ACHN (cell line): Measurements from ENCODE around the gene ATP6V0D1.
"Not testable (repeated sequence)": the region's sequence is repeated elsewhere in the genome, so short reads cannot be mapped to it uniquely, and the experiment has no call there.

ENCODE experiments used
- DNase-seq: peaks from one replicate; pipeline ENCODE4 v3.0.0-alpha.2; 2015
- in situ Hi-C: cut with HindIII; loops from 2 replicates; pipeline ENCODE4 v1.10.0; 2017; ENCODE audit warnings: low sequenced_read_pairs, low pct_ligation_motif_present, low pct_unique_long_range_greater_than_20kb

ATP6V0D1 gene

GRCh38 chr16:67480833-67481560 is at the start of gene ATP6V0D1:
Gene ATP6V0D1, minus strand, starts transcription at chr16:67481157. Its CDS starts 71 bp downstream, at chr16:67481086.
- DNase-seq: peak; percentile 99
- in situ Hi-C loops: no loop called here

DNA sequence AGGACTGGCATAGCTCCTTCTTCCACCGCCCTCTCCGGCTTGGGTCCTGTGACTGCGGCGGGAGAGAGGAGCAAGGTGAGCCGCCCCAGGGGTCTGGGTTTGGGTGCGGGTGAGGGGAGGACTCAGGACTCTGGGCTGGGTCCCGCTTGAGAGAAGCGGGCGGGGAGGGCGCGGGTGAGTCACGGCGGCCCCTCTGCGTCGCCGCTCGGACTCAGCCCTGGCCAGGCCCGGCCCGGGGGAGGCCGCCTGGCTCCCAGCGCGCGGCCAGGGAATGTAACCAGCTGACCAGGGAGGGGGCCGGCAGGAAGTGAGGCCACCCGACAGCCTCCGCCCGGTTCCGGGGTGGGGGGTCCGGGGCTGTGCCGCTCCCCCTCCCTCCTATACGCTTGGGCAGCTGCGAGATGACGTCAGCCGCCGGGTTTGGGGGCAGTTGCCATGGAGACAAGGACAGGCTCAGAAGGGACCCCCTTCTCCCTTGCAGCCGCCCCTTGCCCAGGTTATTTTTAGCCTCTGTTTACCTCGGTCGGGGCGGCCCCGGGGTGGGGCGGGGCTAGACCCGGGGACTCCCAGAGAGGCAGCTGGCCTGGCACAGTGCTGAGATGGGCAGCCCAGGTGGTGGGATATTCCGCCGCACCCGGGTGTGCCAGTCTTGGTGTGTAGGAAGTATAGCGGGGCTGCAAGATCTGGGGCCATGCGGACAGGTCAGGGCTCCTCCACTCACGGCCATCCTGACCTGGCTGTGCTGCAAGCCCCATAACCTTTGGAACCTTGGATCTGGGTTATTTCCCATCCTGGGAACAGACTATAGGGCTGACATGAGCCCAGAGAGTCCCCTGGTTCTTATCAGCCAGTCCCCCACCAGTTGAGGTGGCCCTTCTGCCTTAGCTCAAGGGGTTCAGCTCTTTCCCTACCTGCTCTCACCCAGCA is 49.3 kb upstream of the ATP6V0D1 start:
- peak; percentile 78 for DNase-seq
- in situ Hi-C loops: no loop called here

GRCh38 chr16:67529582-67530012 is 48.6 kb upstream of the ATP6V0D1 start:
- in situ Hi-C loops: no loop called here
- DNase-seq: peak; percentile 38

DNA sequence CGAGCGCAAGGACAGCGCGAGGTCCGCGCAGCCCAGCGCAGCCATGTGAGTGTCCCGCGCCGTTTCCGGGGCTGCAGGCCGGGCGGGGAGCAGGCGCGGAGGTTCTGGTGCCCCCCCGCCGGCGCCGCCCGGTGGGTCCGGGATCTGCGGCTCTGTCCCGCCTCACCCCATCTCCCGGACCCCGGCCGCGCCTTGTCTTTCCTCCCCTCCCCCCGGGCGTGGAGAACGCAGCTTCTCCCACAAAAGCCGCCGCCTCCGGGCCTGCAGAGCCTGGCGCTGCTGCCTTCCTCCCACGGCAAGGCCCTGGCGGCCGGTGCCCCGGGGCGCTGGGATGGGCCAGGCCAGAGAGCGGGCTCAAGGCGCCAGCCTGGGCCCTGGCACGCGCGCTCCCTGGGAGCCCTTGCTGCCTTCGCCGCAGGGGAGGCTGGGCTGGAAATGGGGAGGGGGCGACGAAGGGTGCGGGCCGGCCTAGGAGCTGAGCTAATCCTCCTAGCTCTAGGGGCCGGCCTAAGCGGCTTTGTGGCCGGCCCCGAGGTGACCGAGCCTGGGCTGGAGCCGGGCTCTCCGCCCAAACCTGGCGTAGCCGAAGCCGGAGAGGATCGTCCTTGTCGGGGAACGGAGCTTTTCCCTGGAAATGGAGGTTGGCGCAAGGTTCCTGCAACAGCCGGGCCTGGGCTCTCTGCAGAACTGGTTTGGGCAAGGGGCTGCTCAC is 48.1 kb upstream of the ATP6V0D1 start:
- in situ Hi-C loops: no loop called here
- DNase-seq: peak; percentile 51

DNA sequence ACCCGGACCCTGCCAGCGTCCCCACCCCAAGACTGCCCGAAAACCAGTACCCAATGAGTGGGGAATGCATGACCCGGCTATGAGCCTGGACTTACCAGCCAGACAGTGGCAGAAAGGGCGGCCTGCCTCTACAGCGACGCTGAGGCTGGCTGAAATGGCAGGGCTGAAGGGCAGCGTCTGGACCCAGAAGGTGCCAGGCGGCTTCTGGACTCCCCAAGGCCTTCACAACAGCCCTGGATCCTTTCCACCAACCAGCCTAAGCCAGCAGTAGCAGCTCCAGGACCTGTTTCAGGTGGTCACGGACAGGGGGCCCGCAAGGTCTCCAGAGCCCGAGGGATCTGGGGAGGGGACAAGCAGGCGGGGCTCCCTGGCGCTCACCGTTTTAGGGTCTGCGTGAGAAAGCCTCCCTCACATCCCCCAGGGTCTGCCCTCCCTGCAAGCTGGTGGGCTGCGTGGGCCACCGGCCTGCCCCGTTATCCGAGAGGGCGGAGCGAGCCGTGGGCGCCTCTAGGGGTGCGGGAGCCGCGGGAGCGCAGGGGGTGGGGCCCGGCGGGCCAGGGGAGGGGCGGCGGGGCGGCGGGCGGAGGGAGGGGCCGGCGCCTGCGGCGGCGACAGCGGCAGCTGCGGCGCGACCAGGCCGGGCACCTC is 47.4 kb upstream of the ATP6V0D1 start, which contains the start of gene RIPOR1:
Gene RIPOR1 (plus strand): TSS at position 608 of the 648 bp plus-strand sequence. CDS start 9,618 bp downstream, outside the sequence.
- DNase-seq: peak; percentile 53
- in situ Hi-C loops: no loop called here

DNA sequence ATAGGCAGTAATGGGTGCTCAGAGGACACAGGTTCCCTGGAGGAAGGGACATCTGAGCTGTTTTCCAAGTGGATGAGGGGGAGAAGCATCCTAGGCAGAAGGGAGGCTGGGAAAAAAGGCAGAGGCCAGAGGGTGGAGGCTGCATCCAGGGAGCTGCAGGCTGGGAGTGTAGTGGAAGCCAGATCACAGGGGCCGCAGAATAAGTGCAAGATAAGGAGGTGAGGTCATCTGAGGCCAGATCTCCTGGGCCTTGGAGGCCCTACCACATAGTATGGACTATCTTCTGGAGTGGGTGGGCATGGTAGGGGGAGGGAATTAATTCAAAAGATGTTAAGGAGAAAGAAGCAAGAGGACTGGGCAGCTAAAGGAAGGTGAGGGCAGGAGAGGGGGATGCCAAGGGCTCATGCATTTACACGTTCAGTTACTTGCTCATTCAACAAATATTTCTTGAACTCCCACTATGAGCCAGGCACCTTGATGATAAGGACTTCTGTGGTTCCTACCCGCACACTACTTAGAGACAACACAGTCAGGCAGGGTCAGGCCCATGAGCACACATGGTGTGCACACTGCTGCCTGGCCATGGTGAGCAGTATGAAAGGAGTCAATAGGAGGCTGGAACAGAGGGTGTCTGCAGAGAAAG is 45.3 kb upstream of the ATP6V0D1 start:
- in situ Hi-C loops: no loop called here
- no peak for DNase-seq

DNA sequence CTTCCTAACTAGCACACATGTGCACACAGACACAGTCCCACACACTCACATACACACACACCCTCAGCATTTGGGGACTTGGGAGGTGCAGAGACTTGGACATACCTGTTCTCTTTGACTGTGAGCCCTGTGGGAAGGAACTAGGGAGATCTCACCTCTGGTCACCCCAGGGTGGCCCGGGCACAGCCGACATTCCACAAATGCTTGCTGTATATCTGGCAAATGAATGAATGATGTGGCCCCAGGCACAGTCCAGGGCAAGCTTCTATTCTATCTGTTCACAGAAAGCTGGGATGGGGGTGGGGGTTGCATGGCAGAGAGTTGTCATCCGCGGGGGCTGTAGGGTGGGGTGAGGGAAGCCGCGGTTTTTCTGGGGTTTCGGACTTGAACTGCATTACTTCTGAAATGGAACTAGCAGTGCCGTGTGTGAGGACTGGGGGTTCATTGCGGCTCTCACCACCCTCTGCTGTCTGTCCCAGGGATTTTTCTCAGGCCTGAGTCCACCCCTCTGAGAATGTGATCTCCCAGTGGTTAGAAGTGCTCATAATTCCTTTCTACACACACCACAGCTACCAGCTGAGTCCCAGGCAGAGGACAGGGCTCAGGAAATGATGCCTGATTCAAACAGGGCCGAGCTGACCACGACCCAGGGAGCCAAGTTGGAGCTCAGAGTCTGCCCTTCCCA is 44.4 kb upstream of the ATP6V0D1 start:
- peak; percentile 35 for DNase-seq
- in situ Hi-C loops: no loop called here

GRCh38 chr16:67521095-67521804 is 40.3 kb upstream of the ATP6V0D1 start:
- peak; percentile 98 for DNase-seq
- in situ Hi-C loops: no loop called here

DNA sequence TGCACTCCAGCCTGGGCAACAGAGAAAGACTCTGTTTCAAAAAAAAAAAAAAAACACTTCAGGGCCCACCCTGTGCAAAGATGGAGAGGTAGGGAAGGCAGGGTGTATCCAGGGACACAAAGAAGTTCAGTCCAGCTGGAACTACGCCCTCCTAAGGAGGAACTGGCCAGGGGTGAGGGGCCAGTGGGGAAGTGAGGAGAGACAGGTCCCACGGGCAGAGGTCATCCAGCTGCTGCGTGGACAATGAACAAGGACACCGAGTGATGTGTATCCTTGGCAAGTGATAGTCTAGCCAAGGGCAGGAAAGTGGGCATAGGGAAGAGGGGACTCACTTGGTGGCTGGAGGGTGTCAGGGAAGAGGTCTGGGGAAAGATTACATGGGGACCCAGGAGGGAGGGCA is 38.3 kb upstream of the ATP6V0D1 start:
- no peak for DNase-seq
- in situ Hi-C loops: no loop called here

DNA sequence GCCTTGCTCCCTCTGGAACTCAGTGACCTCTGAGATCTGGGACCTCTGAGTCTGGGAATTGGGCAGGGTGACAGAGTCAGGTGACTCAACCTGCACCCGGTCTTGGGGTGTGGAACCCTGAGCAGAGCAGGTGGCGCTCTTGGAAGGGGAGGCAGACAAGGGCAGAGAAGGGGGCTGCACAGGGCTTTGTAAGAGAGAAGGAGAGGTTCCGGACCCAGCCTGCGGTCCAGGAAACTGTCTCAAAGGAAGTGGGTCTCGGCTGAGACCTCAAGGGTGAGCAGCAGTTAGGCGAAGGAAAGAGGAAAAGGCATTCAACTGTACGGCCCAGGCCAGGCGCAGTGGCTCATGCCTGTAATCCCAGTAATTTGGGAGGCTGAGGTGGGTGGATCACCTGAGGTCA is 37.7 kb upstream of the ATP6V0D1 start:
- no peak for DNase-seq

DNA sequence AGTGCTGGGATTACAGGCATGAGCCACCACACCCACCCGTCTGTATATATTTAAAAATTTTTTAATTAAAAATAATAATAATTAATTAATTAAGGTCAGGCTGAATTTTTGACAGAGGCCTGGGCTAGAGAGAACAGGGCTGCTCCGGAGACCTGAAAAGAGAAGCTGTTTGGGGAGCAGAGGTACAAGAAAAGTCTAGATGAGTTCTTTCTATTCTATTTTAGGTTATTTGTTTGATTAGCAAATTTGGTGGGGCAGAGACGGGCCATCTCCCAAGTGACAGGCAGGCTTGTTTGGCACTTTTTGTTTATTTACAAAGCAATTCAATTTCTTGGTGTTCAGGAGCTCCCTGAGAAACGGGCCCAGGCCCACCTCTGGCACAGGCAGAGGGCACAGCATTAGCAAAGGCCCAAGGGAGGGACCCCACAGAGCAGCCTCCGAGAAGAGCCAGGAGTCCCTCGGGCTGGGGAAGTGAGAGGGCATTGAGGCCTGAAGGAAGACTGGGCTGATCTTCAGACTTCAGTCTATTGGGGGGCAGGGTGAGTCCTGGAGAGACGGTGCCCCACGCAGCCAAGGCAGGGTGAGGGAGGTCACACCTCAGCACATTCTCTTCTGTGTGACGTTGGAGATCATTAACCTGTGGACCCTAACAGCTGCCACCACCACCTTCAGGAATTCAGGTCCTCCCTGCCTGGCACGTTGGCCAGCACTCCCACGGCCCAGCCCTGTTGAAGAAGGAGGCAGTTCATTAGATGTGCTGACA is 36.9 kb upstream of the ATP6V0D1 start:
- DNase-seq: peak; percentile 65

More for the DNA sequence above, 37.7 kb upstream of the ATP6V0D1 start:
- in situ Hi-C loops: no loop called here

DNA sequence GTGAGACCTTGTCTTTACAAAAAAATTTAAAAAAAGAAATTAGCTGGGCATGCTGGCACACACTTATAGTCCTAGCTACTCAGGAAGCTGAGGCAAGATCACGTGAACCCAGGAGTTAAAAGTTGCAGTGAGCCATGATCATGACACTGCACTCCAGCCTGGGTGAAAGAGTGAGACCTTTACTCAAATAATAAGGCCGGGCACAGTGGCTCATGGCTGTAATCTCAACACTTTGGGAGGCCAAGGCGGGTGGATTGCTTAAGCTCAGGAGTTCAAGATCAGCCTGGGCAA is 36.1 kb upstream of the ATP6V0D1 start:
- in situ Hi-C loops: no loop called here
- DNase-seq: no peak

More for the DNA sequence above, 36.9 kb upstream of the ATP6V0D1 start:
- in situ Hi-C loops: no loop called here

- in situ Hi-C loops: no loop called here
- DNase-seq: peak; percentile 96
Measured at GRCh38 chr16:67516296-67517154, 35.6 kb upstream of the ATP6V0D1 start.

DNA sequence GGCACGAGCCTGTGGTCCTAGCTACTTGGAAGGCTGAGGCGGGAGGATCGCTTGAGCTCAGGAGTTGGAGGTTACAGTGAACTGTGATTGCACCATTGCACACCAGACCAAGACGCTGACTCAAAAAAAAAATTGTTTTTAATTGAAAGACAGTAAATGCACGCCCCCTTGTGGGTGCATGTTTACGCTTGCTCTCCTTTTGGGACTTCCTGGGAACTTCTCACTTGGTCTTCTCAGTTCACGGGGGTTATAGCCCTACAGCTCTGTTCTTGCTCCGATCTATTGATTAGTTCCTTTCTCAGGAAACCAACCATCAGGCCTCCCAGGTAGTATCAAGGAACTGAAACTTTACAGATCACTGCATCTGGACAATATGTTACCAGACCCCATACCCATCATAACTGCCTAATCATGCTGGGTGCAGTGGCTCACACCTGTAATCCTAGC is 33.4 kb upstream of the ATP6V0D1 start:
- peak; percentile 94 for DNase-seq
- in situ Hi-C loops: no loop called here

- DNase-seq, in situ Hi-C loops: not testable (repeated sequence)
Measured at GRCh38 chr16:67513892-67514291, 32.9 kb upstream of the ATP6V0D1 start.
